Activated naive CD8-positive, alpha-beta T cell treated with anti-CD3 and anti-CD28 coated beads, Interleukin-2, amount 50 U/mL, for 24 hours (primary cell): Measurements from ENCODE around the gene ATXN1L.
"Not testable (repeated sequence)": the region's sequence is repeated elsewhere in the genome, so short reads cannot be mapped to it uniquely, and the experiment has no call there.

ENCODE experiments used
- ATAC-seq: fragments of 150-1000 bp; cut with Tn5 transposase; one replicate; pipeline ENCODE4 v1.10.0; 2021
- DNase-seq: peaks from one replicate; pipeline ENCODE4 v3.0.0; 2021
- H3K27ac Mint-ChIP-seq: one replicate; pipeline ENCODE4 v1.8.0; 2021; ENCODE audit warnings: mild to moderate bottlenecking, mixed read lengths
- H3K27me3 Mint-ChIP-seq: one replicate; pipeline ENCODE4 v1.8.0; 2021; ENCODE audit warnings: mixed read lengths
- H3K36me3 Mint-ChIP-seq: one replicate; pipeline ENCODE4 v1.8.0; 2021; ENCODE audit warnings: low read depth, mixed read lengths
- H3K4me1 Mint-ChIP-seq: one replicate; pipeline ENCODE4 v1.8.0; 2021; ENCODE audit warnings: mixed read lengths
- H3K4me3 Mint-ChIP-seq: one replicate; pipeline ENCODE4 v1.8.0; 2021; ENCODE audit warnings: mild to moderate bottlenecking, moderate library complexity, mixed read lengths
- H3K9me3 Mint-ChIP-seq: one replicate; pipeline ENCODE4 v1.8.0; 2021; ENCODE audit warnings: mixed read lengths

ATXN1L gene

GRCh38 chr16:71865173-71865863 is 19.5 kb downstream of the ATXN1L start:
- ATAC-seq, result peak; percentile 85
- Mint-ChIP-seq H3K36me3 (peaks cover 7% of the 10 kb centered on the region), H3K27ac (peak overlapping the region; percentile 52), H3K9me3 (no peaks in the 10 kb centered on the region), H3K4me3 (no peak overlapping the region), H3K4me1 (peaks cover 20% of the 10 kb centered on the region), H3K27me3 (no peaks in the 10 kb centered on the region)
- no peak for DNase-seq

GRCh38 chr16:71867175-71867574 is 21.4 kb downstream of the ATXN1L start:
- H3K4me3 Mint-ChIP-seq, H3K27me3 Mint-ChIP-seq, H3K36me3 Mint-ChIP-seq, ATAC-seq, H3K9me3 Mint-ChIP-seq, DNase-seq, H3K27ac Mint-ChIP-seq: not testable (repeated sequence)
- peaks cover 25% of the 10 kb centered on the region for H3K4me1 Mint-ChIP-seq

GRCh38 chr16:71867939-71868338 is 22.2 kb downstream of the ATXN1L start:
- H3K36me3 Mint-ChIP-seq, result peaks cover 9% of the 10 kb centered on the region
- no peak for DNase-seq
- H3K9me3 Mint-ChIP-seq, result no peaks in the 10 kb centered on the region
- H3K27me3 Mint-ChIP-seq, result no peaks in the 10 kb centered on the region
- no peak overlapping the region for H3K4me3 Mint-ChIP-seq
- no peak overlapping the region for H3K27ac Mint-ChIP-seq
- peaks cover 31% of the 10 kb centered on the region for H3K4me1 Mint-ChIP-seq
- no peak for ATAC-seq

GRCh38 chr16:71869089-71869488 is 23.3 kb downstream of the ATXN1L start:
- H3K36me3 Mint-ChIP-seq, result peaks cover 9% of the 10 kb centered on the region
- DNase-seq (no peak), ATAC-seq (no peak)
- H3K27me3 Mint-ChIP-seq, result no peaks in the 10 kb centered on the region
- no peaks in the 10 kb centered on the region for H3K9me3 Mint-ChIP-seq
- H3K4me3 Mint-ChIP-seq, result no peak overlapping the region
- H3K4me1 Mint-ChIP-seq, result peaks cover 35% of the 10 kb centered on the region
- H3K27ac Mint-ChIP-seq, result no peak overlapping the region

GRCh38 chr16:71870818-71871217 is 25.0 kb downstream of the ATXN1L start:
- no peaks in the 10 kb centered on the region for H3K9me3 Mint-ChIP-seq
- H3K4me3 Mint-ChIP-seq, result no peak overlapping the region
- H3K36me3 Mint-ChIP-seq, result peaks cover 9% of the 10 kb centered on the region
- no peak overlapping the region for H3K27ac Mint-ChIP-seq
- no peaks in the 10 kb centered on the region for H3K27me3 Mint-ChIP-seq
- DNase-seq (no peak), ATAC-seq (no peak)
- H3K4me1 Mint-ChIP-seq, result peaks cover 20% of the 10 kb centered on the region

- H3K4me1 Mint-ChIP-seq, result peaks cover 20% of the 10 kb centered on the region
- H3K36me3 Mint-ChIP-seq, result peaks cover 9% of the 10 kb centered on the region
- DNase-seq, result no peak
- no peak overlapping the region for H3K27ac Mint-ChIP-seq
- H3K4me3 Mint-ChIP-seq, result no peak overlapping the region
- ATAC-seq, result no peak
- H3K27me3 Mint-ChIP-seq, result no peaks in the 10 kb centered on the region
- H3K9me3 Mint-ChIP-seq, result no peaks in the 10 kb centered on the region
Observed at GRCh38 chr16:71873199-71873598, 27.4 kb downstream of the ATXN1L start.

- DNase-seq (no peak), ATAC-seq (no peak)
- H3K9me3 Mint-ChIP-seq, result no peaks in the 10 kb centered on the region
- H3K27me3 Mint-ChIP-seq, result no peaks in the 10 kb centered on the region
- H3K27ac Mint-ChIP-seq, result no peak overlapping the region
- H3K4me3 Mint-ChIP-seq, result no peak overlapping the region
- H3K4me1 Mint-ChIP-seq, result peaks cover 34% of the 10 kb centered on the region
- H3K36me3 Mint-ChIP-seq, result peaks cover 4% of the 10 kb centered on the region
Observed at GRCh38 chr16:71878911-71879310, 33.1 kb downstream of the ATXN1L start.

- no peak for ATAC-seq
- H3K36me3 Mint-ChIP-seq, result peaks cover 2% of the 10 kb centered on the region
- peaks cover 42% of the 10 kb centered on the region for H3K4me1 Mint-ChIP-seq
- no peak for DNase-seq
- H3K4me3 Mint-ChIP-seq, result no peak overlapping the region
- peaks cover 3% of the 10 kb centered on the region for H3K27me3 Mint-ChIP-seq
- H3K9me3 Mint-ChIP-seq, result no peaks in the 10 kb centered on the region
- H3K27ac Mint-ChIP-seq, result no peak overlapping the region
Observed at GRCh38 chr16:71880176-71880575, 34.4 kb downstream of the ATXN1L start.

- ATAC-seq (peak; percentile 2), DNase-seq (peak; percentile 77)
- Mint-ChIP-seq H3K4me3 (peak overlapping the region; percentile 79), H3K4me1 (peaks cover 47% of the 10 kb centered on the region), H3K36me3 (peaks cover 2% of the 10 kb centered on the region), H3K27me3 (peaks cover 5% of the 10 kb centered on the region), H3K27ac (peak overlapping the region; percentile 63), H3K9me3 (no peaks in the 10 kb centered on the region)
Observed at GRCh38 chr16:71882505-71883167, 36.9 kb downstream of the ATXN1L start.

- Mint-ChIP-seq H3K4me3 (peak overlapping the region; percentile 79), H3K4me1 (peaks cover 47% of the 10 kb centered on the region), H3K27me3 (peaks cover 5% of the 10 kb centered on the region), H3K36me3 (peaks cover 2% of the 10 kb centered on the region), H3K9me3 (no peaks in the 10 kb centered on the region), H3K27ac (peak overlapping the region; percentile 63)
- peak; percentile 23 for ATAC-seq
- peak; percentile 64 for DNase-seq
Observed at GRCh38 chr16:71883168-71883848, 37.5 kb downstream of the ATXN1L start.

- no peaks in the 10 kb centered on the region for H3K9me3 Mint-ChIP-seq
- peak; percentile 78 for DNase-seq
- peak within 1 kb of the TSS; percentile 92 for H3K27ac Mint-ChIP-seq
- H3K36me3 Mint-ChIP-seq, result no peaks in the 10 kb centered on the region
- peaks cover 47% of the 10 kb centered on the region for H3K4me1 Mint-ChIP-seq
- peak; percentile 50 for ATAC-seq
- peaks cover 5% of the 10 kb centered on the region for H3K27me3 Mint-ChIP-seq
- H3K4me3 Mint-ChIP-seq, result peak within 1 kb of the TSS; percentile 84
Observed at GRCh38 chr16:71883849-71884638, 38.3 kb downstream of the ATXN1L start, which contains the start of gene ZNF821. TSS of gene ZNF821 (minus strand) at chr16:71884182. CDS start at chr16:71879946, 4,236 bp downstream.

- Mint-ChIP-seq H3K4me1 (peaks cover 43% of the 10 kb centered on the region), H3K36me3 (no peaks in the 10 kb centered on the region), H3K9me3 (no peaks in the 10 kb centered on the region), H3K4me3 (peak overlapping the region; percentile 84), H3K27me3 (peaks cover 5% of the 10 kb centered on the region), H3K27ac (no peak overlapping the region)
- ATAC-seq (no peak), DNase-seq (no peak)
Observed at GRCh38 chr16:71885261-71885650, 39.5 kb downstream of the ATXN1L start.

- H3K4me3 Mint-ChIP-seq, result no peak overlapping the region
- H3K27ac Mint-ChIP-seq, result no peak overlapping the region
- ATAC-seq (no peak), DNase-seq (no peak)
- no peaks in the 10 kb centered on the region for H3K36me3 Mint-ChIP-seq
- no peaks in the 10 kb centered on the region for H3K9me3 Mint-ChIP-seq
- H3K27me3 Mint-ChIP-seq, result peaks cover 5% of the 10 kb centered on the region
- H3K4me1 Mint-ChIP-seq, result peaks cover 16% of the 10 kb centered on the region
Observed at GRCh38 chr16:71889147-71889546, 43.4 kb downstream of the ATXN1L start.

- Mint-ChIP-seq H3K27me3 (no peaks in the 10 kb centered on the region), H3K27ac (peak overlapping the region; percentile 94), H3K4me3 (peak overlapping the region; percentile 96), H3K9me3 (no peaks in the 10 kb centered on the region), H3K4me1 (peaks cover 29% of the 10 kb centered on the region), H3K36me3 (peaks cover 5% of the 10 kb centered on the region)
- DNase-seq, result no peak
- ATAC-seq, result no peak
Observed at GRCh38 chr16:71893888-71894228, 48.1 kb downstream of the ATXN1L start.
